ENCODE measurements around the gene NOP53.

NOP53 gene

GRCh38 chr19:47729799-47730520, 15.4 kb upstream of the NOP53 start (continued):
- TF ChIP-seq HOXA7 (CRISPR knock-in tag; IDR thresholded peaks at IDR 0.05; ENCODE audit: borderline replicate concordance) (no peak), ZBTB20 (tag by site-specific recombination; IDR thresholded peaks at IDR 0.05) (no peak), PBX3 (CRISPR knock-in tag; IDR thresholded peaks at IDR 0.05) (no peak), REST (tag by site-specific recombination; IDR thresholded peaks at IDR 0.05) (no peak), ZNF174 (tag by site-specific recombination; IDR thresholded peaks at IDR 0.05) (no peak), ZNF658 (tag by site-specific recombination; IDR thresholded peaks at IDR 0.05) (no peak), ZXDB (tag by site-specific recombination; IDR thresholded peaks at IDR 0.05) (peak; percentile 28; the same call in 1 of the 2 replicates), ZNF10 (tag by site-specific recombination; IDR thresholded peaks at IDR 0.05) (peak; percentile 90), ZNF830 (tag by site-specific recombination; IDR thresholded peaks at IDR 0.05; ENCODE audit: low read depth) (no peak), ZNF19 (tag by site-specific recombination; IDR thresholded peaks at IDR 0.05; ENCODE audit: low read depth) (no peak), SP2 (tag by site-specific recombination; IDR thresholded peaks at IDR 0.05) (peak; percentile 89), SP3 (tag by site-specific recombination; IDR thresholded peaks at IDR 0.05) (peak; percentile 79), ZNF132 (tag by site-specific recombination; IDR thresholded peaks at IDR 0.05; ENCODE audit: borderline replicate concordance) (no peak), ZNF2 (tag by site-specific recombination; IDR thresholded peaks at IDR 0.05) (0 out of 2 replicates have a peak, but pooled peaks have one; percentile 50), ZNF350 (tag by site-specific recombination; IDR thresholded peaks at IDR 0.05) (no peak), ZNF701 (tag by site-specific recombination; IDR thresholded peaks at IDR 0.05) (no peak), ZNF488 (tag by site-specific recombination; IDR thresholded peaks at IDR 0.05) (no peak), ZNF184 (tag by site-specific recombination; IDR thresholded peaks at IDR 0.05) (no peak), KLF8 (tag by site-specific recombination; IDR thresholded peaks at IDR 0.05) (no peak; the same call in none of the 2 replicates), ZNF140 (tag by site-specific recombination; IDR thresholded peaks at IDR 0.05) (no peak), GLIS2 (tag by site-specific recombination; IDR thresholded peaks at IDR 0.05) (no peak), GLIS1 (tag by site-specific recombination; IDR thresholded peaks at IDR 0.05) (0 out of 2 replicates have a peak, but pooled peaks have one; percentile 4), ZNF302 (tag by site-specific recombination; IDR thresholded peaks at IDR 0.05; ENCODE audit: low read depth) (no peak), ZNF398 (tag by site-specific recombination; IDR thresholded peaks at IDR 0.05) (no peak), KLF17 (tag by site-specific recombination; IDR thresholded peaks at IDR 0.05) (no peak), GLI4 (tag by site-specific recombination; IDR thresholded peaks at IDR 0.05) (no peak), GLI2 (tag by site-specific recombination; IDR thresholded peaks at IDR 0.05; ENCODE audit: borderline replicate concordance, low read depth) (no peak), ZNF777 (tag by site-specific recombination; IDR thresholded peaks at IDR 0.05; ENCODE audit: borderline replicate concordance) (no peak), ZNF664 (tag by site-specific recombination; IDR thresholded peaks at IDR 0.05) (no peak), ZNF239 (tag by site-specific recombination; IDR thresholded peaks at IDR 0.05) (no peak), EGR2 (tag by site-specific recombination; IDR thresholded peaks at IDR 0.05; ENCODE audit: low read depth) (peak; percentile 68; the same call in 1 of the 2 replicates), FEZF1 (tag by site-specific recombination; IDR thresholded peaks at IDR 0.05) (no peak), ZNF837 (tag by site-specific recombination; IDR thresholded peaks at IDR 0.05) (0 out of 2 replicates have a peak, but pooled peaks have one; percentile 21)
